NCI-H446 (cell line): ENCODE measurements around the gene SEMA4C.
"Not testable (repeated sequence)": the region's sequence is repeated elsewhere in the genome, so short reads cannot be mapped to it uniquely, and the experiment has no call there.

Experiments
- DNase-seq, 2 experiments: peaks; one replicate each; lab custom pipeline; 2025; lab: John Stamatoyannopoulos, UW

SEMA4C gene

GRCh38 chr2:96898135-96898505 lies 28.2 kb upstream of the SEMA4C start:
- DNase-seq, result no peak

GRCh38 chr2:96897491-96898134 lies 27.7 kb upstream of the SEMA4C start:
- no peak for DNase-seq

DNA sequence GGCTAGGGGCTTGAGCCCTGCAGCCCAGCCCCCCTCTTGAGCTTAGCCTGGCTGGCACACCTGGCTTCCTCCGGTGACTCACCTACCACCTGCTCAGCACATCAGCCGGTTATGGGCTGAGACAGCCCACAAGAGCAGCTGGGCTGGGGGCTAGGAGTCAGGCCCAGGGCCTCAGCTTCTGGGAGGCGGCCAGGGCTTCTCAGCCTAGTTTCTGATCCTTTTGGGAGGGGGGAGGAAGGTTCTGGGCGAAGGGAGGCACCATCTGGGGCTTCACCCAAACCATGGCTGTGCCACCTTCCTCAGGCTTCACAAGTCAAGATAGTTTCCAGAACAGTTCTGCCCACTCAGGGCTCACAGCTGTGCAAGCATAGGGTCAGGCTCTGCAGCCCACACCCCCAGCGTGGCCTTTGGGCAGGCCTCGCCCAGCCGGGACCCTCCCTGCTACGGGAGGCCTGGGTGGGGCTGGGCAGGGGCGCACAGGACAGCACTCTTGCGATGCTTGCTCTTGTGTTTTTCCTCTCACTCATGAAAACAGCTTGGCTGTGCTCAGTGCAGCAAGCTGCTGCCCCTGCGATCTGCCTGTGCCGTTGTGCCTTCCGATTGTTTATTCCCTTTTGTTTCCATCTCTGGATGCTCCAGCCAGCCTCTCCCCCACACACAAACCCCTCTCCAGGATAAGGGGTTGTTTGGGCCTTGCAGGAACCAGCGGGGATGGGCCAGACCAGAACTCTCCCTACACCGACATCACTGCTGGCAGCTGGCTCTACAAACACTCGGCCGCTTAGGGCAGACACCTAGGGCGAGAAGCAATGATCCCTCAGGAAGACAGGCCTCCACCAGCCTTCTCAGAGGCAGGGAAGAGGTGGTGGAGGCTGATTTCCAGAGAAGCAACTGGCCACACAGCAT lies 26.1 kb upstream of the SEMA4C start:
- DNase-seq, result peak in 1 of 2 experiments; percentile 71

DNA sequence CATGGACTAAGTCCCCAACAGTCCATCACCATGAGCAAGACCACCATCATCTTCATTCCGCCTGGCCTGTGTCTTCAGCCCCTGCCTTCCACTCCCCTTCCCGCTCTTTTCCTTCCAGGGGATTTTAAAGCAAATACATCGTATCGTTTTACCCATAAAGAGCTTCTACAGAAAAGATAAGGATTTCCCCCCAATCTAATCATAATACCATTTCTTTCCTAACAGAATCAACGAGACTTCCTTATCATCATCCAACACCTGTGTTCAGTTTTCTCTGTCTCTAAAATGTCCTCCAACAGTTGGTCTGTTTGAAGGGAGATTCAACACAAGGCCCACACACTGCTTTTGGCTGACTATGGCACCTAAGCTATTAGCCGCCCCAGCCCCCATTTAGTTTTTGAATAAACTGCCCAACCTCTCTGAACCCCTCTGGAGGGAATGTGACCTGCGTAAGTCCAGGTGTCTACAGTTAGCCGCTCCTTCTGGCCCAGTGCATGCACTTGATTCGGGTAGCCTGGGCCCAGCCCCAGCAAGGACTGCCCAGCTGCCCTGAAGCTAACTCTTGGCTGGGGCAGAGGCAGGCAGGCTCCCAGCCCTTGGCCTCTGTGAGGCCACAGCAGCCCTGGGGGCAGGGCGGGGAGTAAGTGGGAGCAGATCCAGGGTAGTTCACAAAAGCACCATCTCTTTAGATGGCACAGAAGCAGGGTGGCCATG lies 25.3 kb upstream of the SEMA4C start:
- DNase-seq, result peak in 1 of 2 experiments; percentile 71

GRCh38 chr2:96894151-96894531 lies 24.3 kb upstream of the SEMA4C start:
- no peak for DNase-seq

- no peak for DNase-seq
These were observed 23.6 kb upstream of the SEMA4C start for GRCh38 chr2:96893289-96894150.

DNA sequence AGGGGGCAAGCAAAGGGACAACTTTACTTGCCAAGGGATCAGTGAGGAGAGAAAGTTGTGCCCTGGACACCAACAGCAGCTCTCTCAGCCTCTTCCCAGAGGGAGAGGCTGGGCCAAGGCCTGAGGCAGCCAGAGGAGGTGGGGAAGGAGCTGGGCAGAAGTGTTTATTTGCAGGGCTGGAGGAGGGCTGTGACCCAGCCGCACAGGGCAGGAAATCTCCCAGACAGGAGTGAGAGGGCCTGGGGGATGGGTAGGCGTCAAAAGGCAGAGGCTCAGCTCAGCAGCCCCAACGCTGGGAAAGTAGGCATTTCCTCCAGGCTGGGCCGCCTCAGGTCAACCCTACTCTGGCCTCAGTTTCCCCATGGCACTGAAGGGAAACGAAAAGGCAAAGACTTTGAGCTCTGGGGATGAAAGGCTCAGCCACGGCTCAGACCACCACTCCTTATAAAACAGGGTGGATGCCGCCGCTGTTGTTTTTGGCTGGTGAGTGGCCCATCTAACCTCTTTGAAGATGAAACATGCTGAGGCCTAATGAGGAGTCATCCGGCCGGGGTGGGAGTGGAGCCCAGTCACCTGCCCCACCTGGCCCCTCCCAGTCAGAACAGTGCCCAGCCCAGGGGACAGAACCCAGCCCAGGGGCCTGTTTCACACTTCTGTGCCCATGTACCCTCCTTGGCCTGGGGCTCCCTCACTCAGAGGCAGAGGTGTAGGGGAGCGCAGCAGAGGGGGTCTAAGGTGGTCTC lies 21.9 kb upstream of the SEMA4C start:
- DNase-seq, result no peak

DNA sequence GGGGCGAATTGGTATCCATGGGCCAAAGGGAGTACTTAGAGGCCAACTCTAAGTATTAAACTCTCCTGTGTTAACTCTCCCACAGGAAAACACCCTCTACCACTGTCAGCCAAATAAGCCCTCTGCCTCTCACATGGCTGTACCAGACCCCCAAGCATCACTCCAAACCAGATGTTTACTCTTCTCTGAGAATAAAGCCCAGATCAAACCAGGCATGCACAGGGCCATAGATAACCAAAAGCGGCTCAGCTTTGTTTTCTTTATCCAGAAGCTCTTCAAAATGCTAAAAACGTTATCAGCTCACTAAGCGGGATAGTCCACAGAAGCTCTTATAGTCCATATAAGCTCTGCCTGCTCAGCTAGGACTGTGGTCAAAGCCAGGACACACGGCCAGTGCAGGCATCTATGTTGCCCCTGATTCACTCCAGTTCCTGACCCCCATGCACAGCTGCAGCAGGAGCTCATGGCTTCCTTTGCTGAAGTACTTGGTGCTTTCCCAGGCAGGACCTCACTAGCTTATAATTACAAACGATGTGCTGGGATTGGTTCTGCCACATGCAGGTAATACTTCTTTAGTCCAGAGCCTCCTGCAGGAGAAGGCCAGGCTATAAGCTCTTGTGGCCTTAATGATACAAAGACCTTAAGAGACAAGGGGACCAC lies 21.0 kb upstream of the SEMA4C start:
- DNase-seq, result no peak

- no peak for DNase-seq
These were observed 20.4 kb upstream of the SEMA4C start for GRCh38 chr2:96890252-96890651.

GRCh38 chr2:96889502-96889901 lies 19.6 kb upstream of the SEMA4C start:
- DNase-seq, result not testable (repeated sequence)

GRCh38 chr2:96888072-96889011 lies 18.5 kb upstream of the SEMA4C start:
- DNase-seq, result no peak

DNA sequence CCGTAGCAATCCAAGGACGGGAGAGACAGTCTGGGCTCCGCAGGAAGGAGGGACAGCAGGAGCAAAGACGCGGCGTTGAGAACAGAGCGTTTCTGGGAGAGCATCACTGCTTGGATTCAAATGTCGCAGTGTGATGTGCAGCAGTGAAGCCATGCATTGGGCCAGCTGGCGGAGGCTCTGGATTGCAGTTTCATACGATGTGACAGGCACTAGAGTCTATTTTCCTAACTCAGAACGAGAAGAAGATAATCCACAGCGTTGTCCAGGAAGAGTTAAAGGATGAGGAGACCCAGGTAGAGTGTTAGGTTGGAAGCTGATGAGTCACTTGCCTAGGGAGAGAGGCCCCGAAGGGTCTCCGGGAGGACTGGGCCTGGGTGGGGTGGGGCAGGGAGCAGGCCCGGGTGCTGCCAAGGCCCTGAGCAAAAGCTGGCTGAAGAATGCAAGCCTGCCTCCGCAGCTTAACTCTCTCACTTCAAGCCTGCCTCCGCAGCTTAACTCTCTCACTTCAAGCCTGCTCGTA lies 17.7 kb upstream of the SEMA4C start:
- no peak for DNase-seq

GRCh38 chr2:96885432-96886347 lies 15.8 kb upstream of the SEMA4C start:
- DNase-seq, result no peak

GRCh38 chr2:96884299-96885094 lies 14.6 kb upstream of the SEMA4C start:
- no peak for DNase-seq

GRCh38 chr2:96883306-96883705 lies 13.4 kb upstream of the SEMA4C start:
- DNase-seq, result no peak

DNA sequence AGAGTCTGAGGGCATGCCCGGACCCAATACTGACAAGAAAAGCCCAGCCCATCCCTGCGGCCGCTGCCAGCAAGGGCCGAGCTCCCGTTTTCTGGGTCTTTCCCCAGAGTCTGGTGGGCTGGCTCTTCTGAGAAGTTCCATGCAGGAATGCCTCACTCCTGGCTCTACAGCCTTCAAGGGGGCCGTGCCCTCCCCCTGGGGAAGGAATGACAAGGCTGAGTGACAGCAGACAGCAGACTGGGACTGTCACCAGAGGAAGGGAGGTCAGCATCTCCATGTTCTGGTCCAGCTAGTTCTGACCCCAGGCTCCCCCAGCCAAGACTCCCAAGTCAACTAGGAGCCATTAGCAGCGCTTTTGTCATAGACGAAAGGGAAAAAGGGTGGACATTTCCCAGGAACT lies 13.0 kb upstream of the SEMA4C start:
- DNase-seq, result no peak

DNA sequence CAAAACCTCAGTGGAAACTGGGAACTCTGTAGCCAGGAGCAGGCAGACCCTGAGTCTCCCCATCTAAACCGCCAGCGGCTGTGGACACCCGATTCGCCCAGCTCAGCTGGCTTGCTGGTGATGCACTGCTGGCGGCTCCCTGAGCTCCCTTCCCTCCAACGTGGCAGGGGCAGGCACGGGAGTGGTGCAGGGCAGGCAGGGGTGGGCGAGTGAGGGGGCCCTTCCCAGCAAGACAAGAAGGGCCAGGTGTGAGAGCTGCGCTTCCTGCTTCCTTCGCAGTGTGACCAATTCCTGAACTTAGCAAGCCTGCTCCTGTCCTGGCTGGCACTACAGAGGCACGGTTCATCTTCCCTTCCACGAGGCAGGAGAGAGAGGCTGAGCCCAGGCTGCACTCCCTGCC lies 12.3 kb upstream of the SEMA4C start:
- DNase-seq, result no peak
